HCT116 (cell line): ENCODE data around the gene AVPR1B. TPM values are rescaled to one million over a fixed set of nuclear protein-coding genes. Genes with fewer than 3 reads are reported as not detected.

ENCODE experiments used
- ATAC-seq: fragments of 200-7000 bp; cut with Tn5 transposase; 2 replicates; pipeline ENCODE4 v1.9.1; 2020; ENCODE audit warnings: mild to moderate bottlenecking, moderate library complexity
- Bru-seq: library from RNA; stranded (reverse); fragments of 400-500 nt; gene quantifications from one replicate; lab custom pipeline; 2021; lab: Mats Ljungman, UMichigan
- BruChase-seq, 2 experiments: library from RNA; stranded (reverse); fragments of 400-500 nt; gene quantifications; one replicate each; lab custom pipeline; 2021; lab: Mats Ljungman, UMichigan
- BruUV-seq: library from RNA; stranded (reverse); fragments of 400-500 nt; replicated peaks from 2 replicates; lab custom pipeline; 2021; lab: Mats Ljungman, UMichigan
- CTCF ChIA-PET: fragments of 300-600 bp; sonication (Branson Sonifier 250); formaldehyde crosslinking; loops from one replicate; lab custom pipeline; 2021; ENCODE audit warnings: antibody characterized with exemption; lab: Charles Lee
- POLR2A ChIA-PET: fragments of 300-600, 350-600 bp; sonication (Branson Sonifier 250); formaldehyde crosslinking; loops from one replicate; lab custom pipeline; 2021; ENCODE audit warnings: antibody characterized with exemption; lab: Charles Lee
- RAD21 ChIA-PET, 2 experiments: fragments of 300-600 bp; sonication (Branson Sonifier 250); formaldehyde crosslinking; loops; one replicate each; lab custom pipeline; 2023; ENCODE audit warnings: low total read pairs in 2 of 2; ENCODE audit not compliant: uncharacterized antibody in 2 of 2, unreplicated experiment in 2 of 2, low non-redundant PET in 1 of 2; lab: Charles Lee
- DNase-seq: peaks from one replicate; pipeline ENCODE4 v3.0.0-alpha.2; 2010; ENCODE audit warnings: low read depth, low spot score
- H2AFZ ChIP-seq: fragments of 200-600 bp; shearing (Covaris generic), sonication (generic); 2 replicates; pipeline ENCODE4 v1.6.1; 2017; ENCODE audit warnings: low read depth, mixed run types, mixed read lengths, antibody characterized with exemption, low read length; ENCODE audit not compliant: poor library complexity, severe bottlenecking
- H3K27ac ChIP-seq: 2 replicates; pipeline ENCODE4 v1.5.1; 2012; ENCODE audit warnings: low read depth, low read length
- H3K27me3 ChIP-seq: fragments of 200-600 bp; sonication (generic); 2 replicates; pipeline ENCODE4 v1.6.1; 2016; ENCODE audit warnings: mixed run types, low read length, mixed read lengths; ENCODE audit not compliant: insufficient read depth
- H3K36me3 ChIP-seq, 2 experiments: fragments of 200-500 bp in 1 of 2; fragments of 200-600 bp in 1 of 2; sonication (Bioruptor generic) in 1 of 2; sonication (generic) in 1 of 2; 2 replicates each; pipeline versions ENCODE4 v1.5.1 to v1.6.1; 2014 to 2016; ENCODE audit warnings: low read length in 2 of 2, inconsistent platforms in 1 of 2, mixed read lengths in 1 of 2, mixed run types in 1 of 2; ENCODE audit not compliant: insufficient read depth in 2 of 2, control insufficient read depth in 1 of 2
- H3K4me1 ChIP-seq, 2 experiments: fragments of 200-600 bp in 1 of 2; sonication (generic) in 1 of 2; 2 replicates each; pipeline versions ENCODE4 v1.5.1 to v1.6.1; 2012 to 2017; ENCODE audit warnings: low read length in 2 of 2, inconsistent platforms in 1 of 2, mild to moderate bottlenecking in 1 of 2, mixed read lengths in 1 of 2, mixed run types in 1 of 2, moderate library complexity in 1 of 2; ENCODE audit not compliant: insufficient read depth in 2 of 2, control insufficient read depth in 1 of 2
- H3K4me2 ChIP-seq: fragments of 200-600 bp; sonication (generic); 2 replicates; pipeline ENCODE4 v1.6.1; 2017; ENCODE audit warnings: mixed run types, low read length, mixed read lengths
- H3K4me3 ChIP-seq, 2 experiments: fragments of 200-600 bp in 1 of 2; sonication (generic) in 1 of 2; replicated peaks in 1 of 2; 2 replicates each; pipeline ENCODE4 v1.5.1; 2011 to 2016; ENCODE audit warnings: low read length in 2 of 2, control low read depth in 1 of 2, low read depth in 1 of 2, mild to moderate bottlenecking in 1 of 2, mixed read lengths in 1 of 2, mixed run types in 1 of 2
- H3K79me2 ChIP-seq: fragments of 200-600 bp; sonication (generic); 2 replicates; pipeline ENCODE4 v1.6.1; 2017; ENCODE audit warnings: mild to moderate bottlenecking, mixed run types, low read length, moderate library complexity, mixed read lengths; ENCODE audit not compliant: insufficient read depth
- H3K9ac ChIP-seq: fragments of 200-600 bp; sonication (generic); 2 replicates; pipeline ENCODE4 v1.6.1; 2016; ENCODE audit warnings: low read length, mixed read lengths
- H3K9me2 ChIP-seq: fragments of 200-600 bp; sonication (generic), shearing (Covaris generic); 2 replicates; pipeline ENCODE4 v1.6.1; 2017; ENCODE audit warnings: mixed run types, mild to moderate bottlenecking, moderate library complexity; ENCODE audit not compliant: insufficient read depth
- H3K9me3 ChIP-seq, 2 experiments: fragments of 200-500 bp in 1 of 2; fragments of 200-600 bp in 1 of 2; sonication (Bioruptor generic) in 1 of 2; sonication (generic) in 1 of 2; 2 replicates each; pipeline ENCODE4 v1.6.1; 2014 to 2017; ENCODE audit warnings: low read length in 2 of 2, mixed read lengths in 2 of 2, inconsistent platforms in 1 of 2, low read depth in 1 of 2, mild to moderate bottlenecking in 1 of 2, mixed run types in 1 of 2, moderate library complexity in 1 of 2; ENCODE audit not compliant: control insufficient read depth in 1 of 2, insufficient read depth in 1 of 2
- H4K20me1 ChIP-seq: fragments of 200-600 bp; sonication (generic), shearing (Covaris generic); 2 replicates; pipeline ENCODE4 v1.6.1; 2017; ENCODE audit warnings: mixed run types, mild to moderate bottlenecking, moderate library complexity; ENCODE audit not compliant: insufficient read depth
- ATF3 ChIP-seq: IDR thresholded peaks from 2 replicates; pipeline ENCODE4 v1.6.1; 2012
- CTCF ChIP-seq, 3 experiments: fragments of 200-600 bp in 1 of 3; sonication (generic) in 1 of 3; IDR thresholded peaks in 2 of 3; conservative IDR thresholded peaks in 1 of 3; 2 replicates each; pipeline ENCODE4 v1.5.1; 2012 to 2017; ENCODE audit warnings: low read depth in 2 of 3, low read length in 2 of 3, antibody characterized with exemption in 1 of 3, borderline replicate concordance in 1 of 3, control low read depth in 1 of 3, mild to moderate bottlenecking in 1 of 3, mixed read lengths in 1 of 3, mixed run types in 1 of 3, moderate library complexity in 1 of 3; ENCODE audit not compliant: insufficient read depth in 1 of 3
- EGR1 ChIP-seq: IDR thresholded peaks from 2 replicates; pipeline ENCODE4 v1.6.1; 2012; ENCODE audit warnings: low read depth
- FOSL1 ChIP-seq: IDR thresholded peaks from 2 replicates; pipeline ENCODE4 v1.6.1; 2012; ENCODE audit warnings: low read depth
- RAD21 ChIP-seq: IDR thresholded peaks from 2 replicates; pipeline ENCODE4 v1.6.1; 2012; ENCODE audit warnings: low read depth, mild to moderate bottlenecking
- intact Hi-C: fragments of 100-400 bp; cut with micrococcal nuclease; formaldehyde crosslinking; loops from 2 replicates; pipeline ENCODE4 v1.10.0; 2022
- long read RNA-seq: library from polyadenylated mRNA; unstranded; transcript quantifications from one replicate; pipeline ENCODE4 v2.0.0, GENCODE V29; 2021; ENCODE audit not compliant: unreplicated experiment
- polyA plus RNA-seq: library from polyadenylated mRNA; unstranded; fragments of >200 nt; gene quantifications from 2 replicates; pipeline ENCODE4 v1.2.1, GENCODE V29; 2012; ENCODE audit warnings: missing spikeins
- total RNA-seq: library from RNA; stranded (reverse); gene quantifications from one replicate; pipeline ENCODE4 v1.2.1, GENCODE V29; 2021; ENCODE audit not compliant: unreplicated experiment

The AVPR1B gene
- total RNA-seq, result not detected
- 0.04 TPM in 1 of 2 replicates, not detected in the other for polyA plus RNA-seq
- not detected for Bru-seq, nascent RNA
- not detected for BruChase-seq, experiment 1, labeled RNA remaining after a 6-hour chase
- not detected for BruChase-seq, experiment 2, labeled RNA remaining after a 2-hour chase
- long read RNA-seq, result 0 reads

- Histone ChIP-seq H3K36me3 (no peaks in the 10 kb centered on the region), H3K9ac (no peak within 1 kb of the TSS), H4K20me1 (no peaks in the 10 kb centered on the region), H3K4me2 (peak within 1 kb of the TSS; percentile 74), H3K9me2 (no peaks in the 10 kb centered on the region), H2AFZ (peak within 1 kb of the TSS; percentile 74), H3K27ac (no peak within 1 kb of the TSS), H3K27me3 (no peaks in the 10 kb centered on the region), H3K4me1 (peaks cover 0 to 10% of the 10 kb centered on the region in 2 experiments; a peak in 1 of 4 replicates), H3K79me2 (no peaks in the 10 kb centered on the region), H3K4me3 (peak within 1 kb of the TSS; percentile 19 to 48), H3K9me3 (0 out of 4 replicates have a peak, but pooled peaks cover 0 to 3% of the 10 kb centered on the region in 2 experiments)
- ChIA-PET CTCF (no interaction called here), POLR2A (no interaction called here), RAD21 (interaction anchor here in 1 of 2 experiments (0.5 kb wide), 1 partner anchor 460 kb away, joined by 5 read pairs; no protein-coding TSS in a partner anchor)
- TF ChIP-seq ATF3 (no peak), CTCF (IDR thresholded peaks at IDR 0.05 in 2 of 3, conservative IDR thresholded peaks at IDR 0.05 in 1 of 3; ENCODE audit: borderline replicate concordance in 1 of 3, insufficient read depth in 1 of 3, low read depth in 2 of 3, low read length in 2 of 3) (peak in 1 of 3 experiments; percentile 7; a peak in 1 of 6 replicates), RAD21 (no peak), EGR1 (peak; percentile 53; the same call in 1 of the 2 replicates), FOSL1 (no peak)
- no TSS peak for BruUV-seq
- no peak for DNase-seq
- ATAC-seq, result peak; percentile 91
- intact Hi-C loops, result no loop called here
Observed at GRCh38 chr1:206117151-206117948, at the start of gene AVPR1B. TSS of gene AVPR1B (minus strand) at chr1:206117388. CDS start at chr1:206116890, 498 bp downstream.
